Right atrium auricular region (tissue), 2 donors: ENCODE results near the gene SLC25A27. TPM values are rescaled to one million over a fixed set of nuclear protein-coding genes. Genes with fewer than 3 reads are reported as not detected.
"Not testable (repeated sequence)": the region's sequence is repeated elsewhere in the genome, so short reads cannot be mapped to it uniquely, and the experiment has no call there.

ENCODE experiments used
- DNase-seq: peaks from one replicate; pipeline ENCODE4 v3.0.0-alpha.2; 2019; ENCODE audit warnings: low spot score
- H3K27ac ChIP-seq, 2 donors: fragments of 200-600 bp; sonication (generic); 1 replicate in 1 of 2; 2 replicates in 1 of 2; pipeline ENCODE4 v1.5.1; 2016 to 2019
- H3K27me3 ChIP-seq, 2 donors: fragments of 200-600 bp; sonication (generic); one replicate each; pipeline versions ENCODE4 v1.5.1 to v1.6.0; 2017 to 2019
- H3K36me3 ChIP-seq: fragments of 200-600 bp; sonication (generic); one replicate; pipeline ENCODE4 v1.5.1; 2016
- H3K4me1 ChIP-seq, 2 donors: fragments of 200-600 bp; sonication (generic); one replicate each; pipeline versions ENCODE4 v1.5.1 to v1.6.0; 2017 to 2019
- H3K4me3 ChIP-seq, 2 donors: fragments of 200-600 bp; sonication (generic); 1 replicate in 1 of 2; 2 replicates in 1 of 2; pipeline ENCODE4 v1.5.1; 2017 to 2019; ENCODE audit warnings: mild to moderate bottlenecking in 1 of 2, moderate library complexity in 1 of 2
- H3K9me3 ChIP-seq, 2 donors: fragments of 200-600 bp; sonication (generic); one replicate each; pipeline ENCODE4 v1.5.1; 2019
- CTCF ChIP-seq, 2 donors: fragments of 200-600 bp; sonication (generic); IDR thresholded peaks; one replicate each; pipeline ENCODE4 v1.5.1; 2019; ENCODE audit warnings: antibody characterized with exemption in 2 of 2
- total RNA-seq, 2 donors: library from RNA; depleted of rRNA; stranded (reverse); fragments of >200 nt; gene quantifications; one replicate each; pipeline ENCODE4 v1.1.0, GENCODE V29; 2016

Gene SLC25A27
- total RNA-seq, 2 donors from 2014 or later: 6.2 to 7.5 TPM

- no peak for TF ChIP-seq CTCF (IDR thresholded peaks at IDR 0.05)
- H3K4me1 ChIP-seq: no peaks in the 10 kb centered on the region
- no peaks in the 10 kb centered on the region for H3K27me3 ChIP-seq
- no peak overlapping the region for H3K27ac ChIP-seq
- H3K4me3 ChIP-seq: no peak overlapping the region
- DNase-seq: no peak
- H3K36me3 ChIP-seq: no peaks in the 10 kb centered on the region
- no peaks in the 10 kb centered on the region for H3K9me3 ChIP-seq
These were observed 7.5 kb upstream of the SLC25A27 start for GRCh38 chr6:46645265-46645664.

GRCh38 chr6:46648108-46648507, 4.7 kb upstream of the SLC25A27 start:
- not testable (repeated sequence) for H3K36me3 ChIP-seq, H3K9me3 ChIP-seq, H3K27ac ChIP-seq, H3K4me3 ChIP-seq, DNase-seq, H3K4me1 ChIP-seq, H3K27me3 ChIP-seq

- Histone ChIP-seq H3K27ac (no peak overlapping the region), H3K4me3 (no peak overlapping the region), H3K4me1 (peaks cover 0 to 7% of the 10 kb centered on the region in 2 donors), H3K36me3 (no peaks in the 10 kb centered on the region), H3K27me3 (no peaks in the 10 kb centered on the region), H3K9me3 (no peaks in the 10 kb centered on the region)
- no peak for DNase-seq
- no peak for TF ChIP-seq CTCF (IDR thresholded peaks at IDR 0.05)
These were observed 3.8 kb upstream of the SLC25A27 start for GRCh38 chr6:46648869-46649492.

- no peak for TF ChIP-seq CTCF (IDR thresholded peaks at IDR 0.05)
- Histone ChIP-seq H3K36me3 (no peaks in the 10 kb centered on the region), H3K4me3 (no peak overlapping the region), H3K27ac (no peak overlapping the region), H3K27me3 (no peaks in the 10 kb centered on the region), H3K9me3 (no peaks in the 10 kb centered on the region), H3K4me1 (peaks cover 0 to 15% of the 10 kb centered on the region in 2 donors)
- DNase-seq: no peak
These were observed 1.8 kb upstream of the SLC25A27 start for GRCh38 chr6:46651006-46651405.

- TF ChIP-seq CTCF (IDR thresholded peaks at IDR 0.05): no peak
- no peak for DNase-seq
- Histone ChIP-seq H3K4me3 (peak overlapping the region; percentile 91 to 95), H3K4me1 (peaks cover 0 to 15% of the 10 kb centered on the region in 2 donors), H3K27me3 (no peaks in the 10 kb centered on the region), H3K27ac (peak overlapping the region in 1 of 2 donors; percentile 98), H3K36me3 (peaks cover 6% of the 10 kb centered on the region), H3K9me3 (no peaks in the 10 kb centered on the region)
These were observed 959 bp upstream of the SLC25A27 start for GRCh38 chr6:46651816-46652215.

- Histone ChIP-seq H3K9me3 (no peaks in the 10 kb centered on the region), H3K36me3 (peaks cover 7% of the 10 kb centered on the region), H3K4me1 (peaks cover 0 to 15% of the 10 kb centered on the region in 2 donors), H3K27ac (peak overlapping the region; percentile 93 to 98), H3K4me3 (peak overlapping the region; percentile 91 to 95), H3K27me3 (no peaks in the 10 kb centered on the region)
- DNase-seq: no peak
- TF ChIP-seq CTCF (IDR thresholded peaks at IDR 0.05): no peak
These were observed 558 bp upstream of the SLC25A27 start for GRCh38 chr6:46652232-46652602.
